NCI-H2029 (cell line): ENCODE data around the gene CTIF.
"Not testable (repeated sequence)": the region's sequence is repeated elsewhere in the genome, so short reads cannot be mapped to it uniquely, and the experiment has no call there.

Experiments
- DNase-seq: peaks from one replicate; lab custom pipeline; 2025; lab: John Stamatoyannopoulos, UW

Gene CTIF

GRCh38 chr18:48643262-48643661 is 104.4 kb downstream of the CTIF start:
- no peak for DNase-seq

DNA sequence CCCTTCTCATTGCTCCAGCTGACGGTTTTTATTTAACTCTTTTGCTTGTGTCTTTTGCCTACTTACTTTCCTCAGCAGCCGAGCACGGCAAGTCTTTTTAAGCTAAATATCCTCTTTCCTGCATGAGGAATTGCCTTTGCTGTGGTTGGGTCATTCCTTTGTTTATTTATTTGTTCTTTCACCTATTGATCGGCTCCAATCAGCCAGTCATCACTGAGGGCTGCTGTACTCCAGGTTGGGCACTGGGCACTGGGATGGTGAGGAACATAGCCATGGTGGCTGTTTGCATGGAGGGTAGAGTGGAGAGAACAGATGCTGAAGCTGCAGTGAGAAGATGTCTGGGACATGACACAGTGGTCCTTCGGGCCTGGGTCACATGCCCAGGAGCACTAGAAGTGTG is 105.2 kb downstream of the CTIF start:
- DNase-seq = no peak

DNA sequence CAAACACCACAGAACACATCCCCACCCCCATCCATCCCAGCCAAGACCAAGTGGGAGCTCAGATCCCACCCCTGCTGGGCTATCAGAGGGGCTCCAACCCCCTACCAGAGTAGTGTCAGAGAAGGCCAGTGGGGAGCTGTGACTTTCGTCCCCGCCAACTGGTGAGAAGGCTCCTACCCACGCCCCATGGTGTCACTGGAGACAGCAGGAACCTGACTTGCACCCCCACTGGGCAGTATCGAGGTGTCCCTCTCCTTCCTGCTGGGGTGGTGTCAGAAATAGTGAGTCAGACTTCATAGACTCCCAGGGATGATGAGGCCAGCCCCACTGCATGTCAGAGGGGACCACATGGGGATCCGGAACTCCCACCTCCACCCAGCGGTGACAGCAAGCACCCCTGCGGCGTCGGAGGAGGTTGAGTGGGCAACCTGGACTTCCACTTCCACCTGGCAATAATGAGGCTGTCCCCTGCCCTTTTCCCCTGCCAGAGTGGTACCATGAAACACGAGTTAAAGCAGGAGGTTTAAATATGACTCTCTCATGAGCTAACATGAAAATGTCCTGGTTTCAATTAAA is 106.7 kb downstream of the CTIF start:
- no peak for DNase-seq

DNA sequence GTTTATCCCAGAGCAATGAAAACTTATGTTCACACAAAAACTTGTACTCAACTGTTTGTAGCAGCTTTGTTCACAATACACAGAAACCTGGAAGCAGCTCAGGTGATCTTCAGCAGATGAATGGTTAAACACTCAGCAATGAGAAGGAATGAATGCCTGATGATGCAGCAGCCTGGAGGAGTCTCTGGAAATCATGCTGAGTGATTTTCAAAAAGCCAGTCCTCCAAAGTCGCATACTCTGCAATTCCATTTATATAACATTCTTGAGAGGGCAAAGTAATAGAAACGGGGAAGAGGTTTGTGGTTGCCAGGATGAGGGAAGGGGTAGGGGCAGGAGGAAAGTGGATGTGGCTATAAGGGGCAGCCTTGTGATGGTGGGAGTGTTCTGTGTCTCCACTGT is 108.1 kb downstream of the CTIF start:
- DNase-seq = no peak

DNA sequence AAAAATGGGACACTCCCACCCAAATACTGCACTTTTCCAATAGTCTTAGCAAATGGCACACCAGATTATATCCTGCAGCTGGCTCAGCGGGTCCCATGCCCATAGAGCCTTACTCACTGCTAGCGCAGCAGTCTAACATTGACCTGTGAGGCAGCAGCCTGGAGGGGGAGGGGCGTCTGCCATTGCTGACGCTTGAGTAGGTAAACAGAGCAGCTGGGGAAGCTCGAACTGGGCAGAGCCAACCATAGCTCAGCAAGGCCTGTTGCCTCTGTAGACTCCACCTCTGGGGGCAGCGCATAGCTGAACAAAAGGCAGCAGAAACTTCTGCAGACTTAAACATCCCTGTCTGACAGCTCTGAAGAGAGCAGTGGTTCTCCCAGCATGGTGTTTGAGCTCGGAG is 110.4 kb downstream of the CTIF start:
- DNase-seq = no peak

- not testable (repeated sequence) for DNase-seq
Measured at GRCh38 chr18:48654591-48654990, 115.8 kb downstream of the CTIF start.

DNA sequence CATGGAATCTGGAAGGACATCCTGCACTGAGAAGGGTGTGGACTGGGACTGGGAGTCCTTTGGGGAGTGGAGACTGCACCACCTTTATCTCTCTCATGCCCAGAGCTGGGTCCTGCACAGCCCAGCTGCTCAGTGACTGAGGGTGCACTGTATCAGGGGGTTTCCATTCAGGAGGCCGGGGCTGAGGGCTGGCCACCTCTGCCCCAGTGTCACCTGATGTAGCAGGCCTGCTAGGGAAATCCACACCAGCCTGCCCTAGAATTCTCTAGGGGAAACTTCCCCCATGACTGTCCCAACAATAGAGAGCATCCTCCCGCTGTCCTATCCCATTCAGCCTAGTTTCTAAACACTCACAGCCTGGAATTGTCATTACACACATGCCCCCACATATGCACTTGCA is 116.7 kb downstream of the CTIF start:
- no peak for DNase-seq

DNA sequence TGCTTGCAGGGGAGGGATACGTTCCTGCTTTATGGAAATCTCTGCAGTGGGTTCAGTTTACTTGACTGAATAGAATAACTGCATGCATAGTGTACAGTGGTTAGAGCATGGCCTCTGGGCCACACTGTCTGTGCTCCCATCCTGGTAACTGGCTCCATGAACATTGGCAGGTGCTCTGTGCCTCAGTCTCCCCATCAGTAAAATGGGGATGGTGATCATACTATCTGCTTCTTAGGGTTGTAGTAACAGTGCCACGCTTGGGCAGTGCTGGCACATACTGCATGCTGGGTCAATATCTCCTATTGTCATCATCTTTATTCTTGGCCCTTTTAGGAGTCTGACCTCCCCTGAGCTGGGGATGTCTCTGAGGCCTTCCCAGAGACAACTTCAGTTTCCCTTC is 117.3 kb downstream of the CTIF start:
- no peak for DNase-seq

DNA sequence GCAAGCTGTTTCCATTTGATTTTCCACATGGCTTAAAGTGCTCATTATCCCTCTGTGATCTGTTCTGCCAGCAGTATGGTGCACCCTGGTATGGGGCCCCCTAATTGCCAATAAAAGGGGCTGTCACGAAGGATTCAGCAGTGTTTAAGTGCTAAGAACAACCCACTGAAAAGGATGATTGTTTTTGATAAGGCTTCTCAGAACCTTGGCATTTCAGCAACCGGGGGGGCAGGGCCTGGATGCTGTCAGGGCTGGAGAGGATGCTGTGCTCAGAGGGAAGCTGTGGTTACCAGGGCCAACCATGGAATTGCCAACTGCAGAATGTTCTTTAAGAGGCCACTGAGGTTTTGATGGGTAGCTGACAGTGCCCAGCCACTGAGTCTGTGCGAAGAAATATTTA is 117.8 kb downstream of the CTIF start:
- no peak for DNase-seq

GRCh38 chr18:48657447-48658120 is 118.8 kb downstream of the CTIF start:
- DNase-seq = no peak

DNA sequence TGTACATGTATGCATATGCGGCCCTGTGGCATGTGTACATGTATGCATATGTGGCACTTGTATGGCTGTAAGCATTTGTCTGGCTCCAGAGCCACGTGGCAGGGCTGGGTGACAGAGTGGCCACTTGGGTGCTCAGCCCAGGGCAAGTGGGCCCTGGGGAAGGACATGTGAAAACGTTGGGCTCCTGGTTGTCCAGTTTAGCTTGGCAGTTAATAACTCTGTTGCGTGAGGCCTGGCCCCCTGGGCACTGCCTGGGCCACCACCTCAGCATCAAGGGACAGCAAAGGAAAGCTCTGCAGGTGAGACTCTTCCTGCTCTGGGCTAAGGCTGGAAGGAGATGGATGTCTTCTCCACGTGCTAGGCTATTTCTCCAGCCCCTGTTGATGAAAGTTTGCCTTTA is 119.9 kb downstream of the CTIF start:
- no peak for DNase-seq

DNA sequence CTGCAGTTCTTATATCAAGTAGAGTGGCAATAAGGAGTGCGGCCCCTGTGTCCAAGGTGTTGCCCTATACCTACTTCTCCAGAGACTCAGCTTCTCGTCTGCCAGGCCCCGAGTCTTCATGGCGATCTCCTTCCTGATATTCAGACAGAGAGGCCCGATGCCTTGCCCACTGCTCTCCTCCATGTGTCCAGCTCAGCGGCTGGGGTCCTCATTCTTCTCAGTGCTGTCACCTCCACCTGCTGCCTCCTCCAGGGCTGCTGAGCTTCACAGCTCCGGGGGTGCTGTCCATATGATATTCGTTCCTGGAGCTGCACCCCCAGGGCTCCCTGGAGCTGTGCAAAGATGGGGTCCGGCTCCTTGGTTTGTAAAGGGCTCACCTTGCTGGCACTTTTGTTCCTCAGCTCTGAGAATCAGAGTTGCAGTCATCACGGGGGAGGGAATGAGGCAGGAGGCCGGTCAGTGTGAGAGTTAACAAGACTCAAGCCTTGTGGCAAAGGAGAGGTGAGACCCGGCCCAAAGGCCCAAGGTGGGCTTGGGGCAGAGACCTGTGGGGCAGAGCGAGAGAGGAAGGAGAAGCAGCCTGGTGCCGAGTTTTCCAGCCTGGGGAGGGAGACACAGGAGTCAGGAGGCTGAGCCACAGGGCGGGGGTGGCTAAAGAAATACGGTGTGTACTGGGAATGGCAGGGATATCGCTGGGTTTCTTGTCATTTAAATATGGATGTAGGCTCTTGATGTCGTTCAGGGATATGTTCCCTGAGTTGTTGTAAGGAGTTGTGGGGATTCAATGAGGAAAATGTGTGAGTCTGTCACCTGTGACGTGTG is 120.6 kb downstream of the CTIF start:
- no peak for DNase-seq

DNA sequence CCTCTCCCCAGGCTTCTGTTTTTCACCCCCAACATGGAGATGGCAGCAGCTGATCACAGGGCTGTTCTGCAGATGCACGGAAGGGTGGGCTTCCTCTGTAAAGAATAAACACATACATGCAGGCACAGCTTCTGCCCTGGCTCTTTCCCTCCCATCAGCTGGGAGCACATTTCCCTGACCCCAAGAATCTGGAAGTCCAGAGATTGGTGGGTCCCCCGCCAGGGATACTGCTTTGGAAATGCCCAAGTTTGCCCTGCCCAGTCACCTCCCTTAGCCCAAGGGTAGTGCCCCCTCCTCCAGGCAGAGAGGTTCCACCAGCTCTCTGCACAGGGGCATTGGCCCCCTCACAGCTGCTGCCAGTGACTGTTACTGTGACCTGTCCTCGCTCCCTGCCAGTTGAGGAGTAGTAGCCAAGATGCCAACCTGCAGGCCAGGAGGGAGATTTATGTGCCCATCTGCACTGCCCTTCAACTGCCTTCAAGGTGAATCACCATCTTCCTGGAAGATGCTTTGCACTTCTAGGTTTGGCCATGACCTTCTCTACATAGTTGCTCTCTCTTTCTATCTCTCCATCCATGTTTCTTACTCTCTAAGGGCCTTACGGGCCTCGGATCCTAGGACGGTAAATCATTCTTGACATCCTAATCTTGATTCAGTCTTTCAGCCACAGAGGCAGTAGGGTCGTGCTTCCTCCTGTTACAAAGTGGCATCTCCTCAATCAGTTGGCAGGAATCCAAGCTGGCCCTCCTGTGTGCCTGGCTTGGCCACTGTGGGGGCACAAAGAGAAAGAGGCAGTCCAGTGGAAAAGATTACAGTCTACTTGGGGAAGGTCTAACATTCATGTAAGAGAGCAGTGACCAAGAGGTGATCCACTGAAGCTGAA is 121.8 kb downstream of the CTIF start:
- DNase-seq = no peak

DNA sequence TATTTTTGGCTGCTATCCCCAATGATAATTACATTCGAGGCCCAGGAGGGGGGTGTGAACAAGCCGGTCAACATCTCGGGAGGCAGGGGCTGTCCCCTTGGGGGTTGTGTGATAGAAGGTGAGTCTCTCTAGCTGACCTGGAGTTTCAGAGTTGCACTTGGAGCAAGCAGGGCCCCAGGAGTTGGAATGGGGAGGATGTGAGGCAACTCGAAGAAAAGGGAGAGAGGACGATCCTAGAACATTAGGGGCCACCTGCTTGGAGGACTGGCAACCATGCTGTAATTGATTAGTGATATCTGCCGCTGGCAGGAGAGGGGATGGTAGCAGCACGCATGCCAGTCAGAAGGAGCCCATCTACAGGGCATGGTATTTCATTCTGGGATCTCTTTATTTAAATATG is 122.6 kb downstream of the CTIF start:
- DNase-seq = no peak

DNA sequence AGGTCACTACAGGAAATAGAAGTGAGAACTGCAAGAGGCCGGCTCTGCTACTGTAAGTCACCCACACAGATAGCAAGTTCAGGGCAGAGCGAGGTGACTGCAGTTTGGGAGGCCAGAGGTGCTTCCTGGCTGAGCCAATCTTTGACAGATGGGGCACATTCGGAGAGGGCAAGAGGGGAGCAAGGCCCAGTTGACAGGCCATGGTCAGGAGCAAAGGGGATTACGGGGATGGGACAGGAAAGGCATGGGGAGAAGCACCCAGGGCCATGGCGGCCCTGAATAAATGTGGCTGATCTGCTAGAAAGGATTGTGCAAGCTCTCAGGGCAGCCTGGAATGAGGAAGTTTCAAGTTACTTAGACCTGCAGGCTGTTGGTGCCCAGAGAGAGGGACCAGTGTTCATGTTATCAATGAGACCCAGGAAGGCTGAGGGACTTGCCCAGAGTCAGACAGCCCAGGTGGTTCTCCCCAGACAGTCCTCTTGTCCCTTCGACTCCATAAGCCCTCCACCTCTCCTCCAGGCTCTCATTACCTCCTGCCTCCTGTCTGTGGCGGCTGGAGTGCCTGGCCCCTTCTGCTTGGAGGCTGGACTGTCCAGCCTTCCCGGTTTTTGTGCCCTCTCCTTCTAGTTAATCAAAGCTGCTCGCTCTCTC is 123.3 kb downstream of the CTIF start:
- peak; percentile 38 for DNase-seq

- no peak for DNase-seq
Measured at GRCh38 chr18:48663096-48663930, 124.5 kb downstream of the CTIF start.

DNA sequence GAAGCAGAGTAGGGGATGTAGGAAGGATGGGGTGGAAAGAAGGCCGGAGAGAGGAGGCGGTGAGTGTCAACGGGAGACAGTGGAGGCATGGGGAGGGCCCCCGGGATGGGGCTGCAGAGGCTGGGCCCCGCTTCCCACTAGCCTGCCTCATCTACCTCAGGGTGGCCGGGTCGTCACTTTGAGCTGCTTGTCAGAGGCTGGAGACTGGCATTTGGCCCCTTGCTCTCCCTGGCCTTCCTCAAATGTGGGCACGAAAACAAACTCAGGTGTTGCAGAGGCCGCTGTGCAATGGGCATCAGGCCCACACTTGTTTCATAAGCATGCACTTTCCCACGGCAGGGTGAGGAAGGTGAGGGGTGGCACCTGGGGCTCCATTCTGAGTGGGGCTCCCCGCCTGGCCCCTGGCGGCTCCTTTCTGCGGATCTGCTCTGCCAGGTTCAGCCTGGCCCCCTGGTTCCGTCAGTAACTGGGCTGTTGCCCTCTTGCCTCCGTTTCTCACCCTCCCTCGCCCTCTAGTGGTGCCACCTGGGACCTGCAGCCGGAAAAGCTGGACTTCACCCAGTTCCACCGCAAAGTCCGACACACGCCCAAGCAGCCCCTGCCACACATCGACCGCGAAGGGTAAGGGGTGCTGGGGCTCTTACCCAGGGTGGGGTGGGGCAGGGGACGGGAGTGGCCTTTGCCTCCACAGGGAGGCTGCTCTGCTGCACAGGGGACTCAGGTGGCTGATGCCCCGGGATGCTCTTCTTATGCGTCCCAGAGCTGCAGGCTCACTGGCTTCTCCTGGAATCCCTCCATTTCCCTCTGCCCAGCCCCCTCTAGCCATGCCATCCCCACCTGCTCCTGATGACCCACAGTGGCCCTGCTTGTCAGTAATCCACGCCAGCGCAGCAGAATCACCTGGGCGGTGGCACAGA is 125.4 kb downstream of the CTIF start:
- DNase-seq = peak; percentile 35

GRCh38 chr18:48665654-48666053 is 126.8 kb downstream of the CTIF start:
- no peak for DNase-seq

DNA sequence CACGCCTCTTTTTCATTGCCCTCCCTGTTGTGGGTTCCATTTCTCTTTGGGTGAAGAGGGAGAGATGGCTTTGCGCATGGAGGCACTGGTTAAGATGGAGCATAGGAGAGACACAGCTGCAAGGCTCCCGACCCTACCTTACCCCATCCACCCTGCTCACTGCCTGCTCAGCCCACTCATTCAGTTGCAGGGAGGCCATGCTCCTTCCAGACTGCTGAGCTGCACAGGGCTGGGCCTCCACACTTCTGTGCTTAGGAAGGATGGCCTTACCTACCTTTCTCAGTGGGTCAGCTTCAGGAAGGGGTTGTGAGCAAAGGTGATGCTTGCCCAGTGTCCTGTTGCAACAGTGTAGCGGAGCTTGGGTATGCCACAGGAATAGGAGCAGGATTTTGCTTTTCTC is 127.8 kb downstream of the CTIF start:
- no peak for DNase-seq
